Mesodermal cell (in vitro differentiated cells): ENCODE results near the gene PRM1.

Source experiments
- H3K27ac ChIP-seq: 2 replicates; pipeline ENCODE4 v1.7.0; 2013; ENCODE audit warnings: mild to moderate bottlenecking, low read depth, low read length, moderate library complexity; ENCODE audit not compliant: severe bottlenecking
- H3K36me3 ChIP-seq: 2 replicates; pipeline ENCODE4 v1.7.1; 2013; ENCODE audit warnings: mild to moderate bottlenecking, low read length, moderate library complexity; ENCODE audit not compliant: control insufficient read depth, insufficient read depth
- H3K4me1 ChIP-seq: one replicate; pipeline ENCODE4 v1.7.1; 2013; ENCODE audit warnings: mild to moderate bottlenecking, low read length; ENCODE audit not compliant: insufficient read depth, control insufficient read depth, poor library complexity, severe bottlenecking
- H3K4me3 ChIP-seq: 2 replicates; pipeline ENCODE4 v1.7.0; 2013; ENCODE audit warnings: low read length, control low read depth, mild to moderate bottlenecking; ENCODE audit not compliant: insufficient read depth, poor library complexity, severe bottlenecking; ENCODE audit errors: extremely low read depth
- H3K9me3 ChIP-seq: 2 replicates; pipeline ENCODE4 v1.7.1; 2013; ENCODE audit warnings: mild to moderate bottlenecking, low read length, moderate library complexity; ENCODE audit not compliant: control insufficient read depth
- WGBS, 2 experiments: methylation state at CpG; one replicate each; pipeline ENCODE4 v1.1.5; 2013; ENCODE audit warnings: missing lambda C conversion rate in 2 of 2; ENCODE audit not compliant: insufficient coverage in 2 of 2; 5-methylcytosine and 5-hydroxymethylcytosine counted together

PRM1 gene

GRCh38 chr16:11325404-11326083 lies 44.4 kb upstream of the PRM1 start:
- H3K36me3 ChIP-seq, result no peaks in the 10 kb centered on the region
- no peak overlapping the region for H3K4me3 ChIP-seq
- H3K4me1 ChIP-seq, result peaks cover 16% of the 10 kb centered on the region
- H3K9me3 ChIP-seq, result peaks cover 5% of the 10 kb centered on the region
- WGBS, 2 experiments, result 87 to 88% methylated on average over 10 of the region's 10 CpGs
- no peak overlapping the region for H3K27ac ChIP-seq

GRCh38 chr16:11323551-11324336 lies 42.6 kb upstream of the PRM1 start:
- Histone ChIP-seq H3K27ac (no peak overlapping the region), H3K4me1 (peaks cover 9% of the 10 kb centered on the region), H3K9me3 (peaks cover 5% of the 10 kb centered on the region), H3K36me3 (no peaks in the 10 kb centered on the region), H3K4me3 (no peak overlapping the region)
- 93 to 100% methylated on average over 6 to 8 of the region's 11 CpGs for WGBS, 2 experiments

- peaks cover 5% of the 10 kb centered on the region for H3K9me3 ChIP-seq
- 100% methylated on average over 1 to 2 of the region's 3 CpGs for WGBS, 2 experiments
- H3K27ac ChIP-seq, result no peak overlapping the region
- no peaks in the 10 kb centered on the region for H3K36me3 ChIP-seq
- no peak overlapping the region for H3K4me3 ChIP-seq
- H3K4me1 ChIP-seq, result peaks cover 5% of the 10 kb centered on the region
Measured at GRCh38 chr16:11322823-11323222, 41.7 kb upstream of the PRM1 start.

GRCh38 chr16:11321662-11322061 lies 40.5 kb upstream of the PRM1 start:
- Histone ChIP-seq H3K36me3 (no peaks in the 10 kb centered on the region), H3K4me3 (no peak overlapping the region), H3K4me1 (peaks cover 8% of the 10 kb centered on the region), H3K9me3 (no peaks in the 10 kb centered on the region), H3K27ac (no peak overlapping the region)
- 52 to 53% methylated on average over 5 of the region's 5 CpGs for WGBS, 2 experiments

GRCh38 chr16:11320170-11320569 lies 39.0 kb upstream of the PRM1 start:
- Histone ChIP-seq H3K27ac (no peak overlapping the region), H3K4me3 (no peak overlapping the region), H3K36me3 (no peaks in the 10 kb centered on the region), H3K9me3 (no peaks in the 10 kb centered on the region), H3K4me1 (peaks cover 17% of the 10 kb centered on the region)
- 80 to 81% methylated on average over 9 to 10 of the region's 10 CpGs for WGBS, 2 experiments

- no peaks in the 10 kb centered on the region for H3K9me3 ChIP-seq
- no peak overlapping the region for H3K4me3 ChIP-seq
- no peaks in the 10 kb centered on the region for H3K36me3 ChIP-seq
- H3K4me1 ChIP-seq, result peaks cover 19% of the 10 kb centered on the region
- no peak overlapping the region for H3K27ac ChIP-seq
- WGBS, 2 experiments, result 86 to 94% methylated on average over 7 of the region's 8 CpGs
Measured at GRCh38 chr16:11319529-11320146, 38.5 kb upstream of the PRM1 start.

GRCh38 chr16:11318817-11319216 lies 37.7 kb upstream of the PRM1 start:
- Histone ChIP-seq H3K9me3 (no peaks in the 10 kb centered on the region), H3K4me3 (no peak overlapping the region)
- WGBS, 2 experiments, result 93 to 95% methylated on average over 5 to 8 of the region's 8 CpGs

GRCh38 chr16:11316331-11317015 lies 35.3 kb upstream of the PRM1 start:
- Histone ChIP-seq H3K27ac (peak overlapping the region; percentile 59), H3K9me3 (no peaks in the 10 kb centered on the region), H3K36me3 (no peaks in the 10 kb centered on the region), H3K4me3 (no peak overlapping the region), H3K4me1 (peaks cover 45% of the 10 kb centered on the region)
- 42 to 51% methylated on average over 16 to 17 of the region's 23 CpGs for WGBS, 2 experiments

More at GRCh38 chr16:11318817-11319216, 37.7 kb upstream of the PRM1 start:
- Histone ChIP-seq H3K4me1 (peaks cover 27% of the 10 kb centered on the region), H3K27ac (no peak overlapping the region), H3K36me3 (no peaks in the 10 kb centered on the region)

GRCh38 chr16:11315510-11315909 lies 34.4 kb upstream of the PRM1 start:
- Histone ChIP-seq H3K9me3 (no peaks in the 10 kb centered on the region), H3K27ac (no peak overlapping the region), H3K4me3 (no peak overlapping the region), H3K4me1 (peaks cover 47% of the 10 kb centered on the region), H3K36me3 (no peaks in the 10 kb centered on the region)
- 7 to 9% methylated on average over 7 to 12 of the region's 13 CpGs for WGBS, 2 experiments

GRCh38 chr16:11314309-11314894 lies 33.3 kb upstream of the PRM1 start:
- H3K9me3 ChIP-seq, result no peaks in the 10 kb centered on the region
- no peak overlapping the region for H3K27ac ChIP-seq
- no peaks in the 10 kb centered on the region for H3K36me3 ChIP-seq
- no peak overlapping the region for H3K4me3 ChIP-seq
- H3K4me1 ChIP-seq, result peaks cover 47% of the 10 kb centered on the region
- 96 to 97% methylated on average over 8 of the region's 8 CpGs for WGBS, 2 experiments
